Body of pancreas (tissue), 4 donors: ENCODE data around the gene PHF13.

ENCODE experiments used
- CTCF ChIP-seq, 7 experiments: fragments of 450-650 bp in 4 of 7; fragments of 200-600 bp in 3 of 7; sonication (generic) in 3 of 7; IDR thresholded peaks; one replicate each; pipeline ENCODE4 v1.5.1; 2016 to 2019; ENCODE audit warnings: antibody characterized with exemption in 7 of 7
- POLR2A ChIP-seq, 3 donors: fragments of 450-650 bp; IDR thresholded peaks; one replicate each; pipeline ENCODE4 v1.6.1; 2016; ENCODE audit warnings: antibody characterized with exemption in 3 of 3, mild to moderate bottlenecking in 2 of 3

GRCh38 chr1:6667139-6667538 is 53.6 kb downstream of the PHF13 start:
- no peak for TF ChIP-seq CTCF (IDR thresholded peaks at IDR 0.05)
- TF ChIP-seq POLR2A (IDR thresholded peaks at IDR 0.05): no peak
